HEK293T (cell line): ENCODE measurements around the gene GLB1L.

ENCODE experiments used
- CTCF ChIA-PET: fragments of 350-600 bp; formaldehyde crosslinking; extraction: SDS; loops from one replicate; lab custom pipeline; 2021; ENCODE audit warnings: antibody characterized with exemption, inconsistent platforms; lab: Yijun Ruan, JAX
- POLR2A ChIA-PET: fragments of 350-600 bp; formaldehyde crosslinking; extraction: SDS; loops from one replicate; lab custom pipeline; 2020; ENCODE audit warnings: antibody characterized with exemption, inconsistent platforms; lab: Yijun Ruan, JAX
- DNase-seq: peaks from one replicate; pipeline ENCODE4 v3.0.0; 2012; ENCODE audit warnings: mixed read lengths; ENCODE audit errors: extremely low spot score
- ARNT ChIP-seq: fragments of 450-650 bp; IDR thresholded peaks from 2 replicates; pipeline ENCODE4 v1.6.1; 2017; ENCODE audit warnings: mild to moderate bottlenecking
- BHLHE40 ChIP-seq: fragments of 450-650 bp; IDR thresholded peaks from 2 replicates; pipeline ENCODE4 v1.6.1; 2016; ENCODE audit warnings: mild to moderate bottlenecking, moderate library complexity, borderline replicate concordance
- CTBP1 ChIP-seq: fragments of 450-650 bp; IDR thresholded peaks from 2 replicates; pipeline ENCODE4 v1.6.1; 2016; ENCODE audit warnings: borderline replicate concordance
- ELF4 ChIP-seq: fragments of 450-650 bp; IDR thresholded peaks from 2 replicates; pipeline ENCODE4 v1.6.1; 2017; ENCODE audit warnings: antibody characterized with exemption
- FOXA1 ChIP-seq: fragments of 450-650 bp; IDR thresholded peaks from 2 replicates; pipeline ENCODE4 v1.6.1; 2016; ENCODE audit warnings: mild to moderate bottlenecking
- FOXK2 ChIP-seq: fragments of 450-650 bp; IDR thresholded peaks from 2 replicates; pipeline ENCODE4 v1.6.1; 2016; ENCODE audit warnings: mild to moderate bottlenecking
- FOXM1 ChIP-seq: fragments of 450-650 bp; IDR thresholded peaks from 2 replicates; pipeline ENCODE4 v1.6.1; 2017; ENCODE audit warnings: mild to moderate bottlenecking, borderline replicate concordance
- HDGF ChIP-seq: fragments of 450-650 bp; IDR thresholded peaks from 2 replicates; pipeline ENCODE4 v1.6.1; 2017; ENCODE audit warnings: antibody characterized with exemption, borderline replicate concordance
- L3MBTL2 ChIP-seq: fragments of 450-650 bp; conservative IDR thresholded peaks from 2 replicates; pipeline ENCODE4 v1.6.1; 2016; ENCODE audit warnings: mild to moderate bottlenecking
- LEF1 ChIP-seq: fragments of 450-650 bp; IDR thresholded peaks from 2 replicates; pipeline ENCODE4 v1.6.1; 2017; ENCODE audit warnings: mild to moderate bottlenecking, borderline replicate concordance
- NFRKB ChIP-seq: fragments of 450-650 bp; IDR thresholded peaks from 2 replicates; pipeline ENCODE4 v1.6.1; 2016; ENCODE audit warnings: mild to moderate bottlenecking, moderate library complexity
- SP1 ChIP-seq: fragments of 450-650 bp; IDR thresholded peaks from 2 replicates; pipeline ENCODE4 v1.6.1; 2017
- SUZ12 ChIP-seq: fragments of 450-650 bp; IDR thresholded peaks from 2 replicates; pipeline ENCODE4 v1.6.1; 2016; ENCODE audit warnings: mild to moderate bottlenecking
- TARDBP ChIP-seq: fragments of 450-650 bp; IDR thresholded peaks from 2 replicates; pipeline ENCODE4 v1.6.1; 2016
- ZNF384 ChIP-seq: fragments of 450-650 bp; IDR thresholded peaks from 2 replicates; pipeline ENCODE4 v1.6.1; 2016
- TF ChIP-seq, protein P1 (sequence below): fragments of 450-650 bp; IDR thresholded peaks from 2 replicates; pipeline ENCODE4 v1.6.1; 2016

GLB1L gene

DNA sequence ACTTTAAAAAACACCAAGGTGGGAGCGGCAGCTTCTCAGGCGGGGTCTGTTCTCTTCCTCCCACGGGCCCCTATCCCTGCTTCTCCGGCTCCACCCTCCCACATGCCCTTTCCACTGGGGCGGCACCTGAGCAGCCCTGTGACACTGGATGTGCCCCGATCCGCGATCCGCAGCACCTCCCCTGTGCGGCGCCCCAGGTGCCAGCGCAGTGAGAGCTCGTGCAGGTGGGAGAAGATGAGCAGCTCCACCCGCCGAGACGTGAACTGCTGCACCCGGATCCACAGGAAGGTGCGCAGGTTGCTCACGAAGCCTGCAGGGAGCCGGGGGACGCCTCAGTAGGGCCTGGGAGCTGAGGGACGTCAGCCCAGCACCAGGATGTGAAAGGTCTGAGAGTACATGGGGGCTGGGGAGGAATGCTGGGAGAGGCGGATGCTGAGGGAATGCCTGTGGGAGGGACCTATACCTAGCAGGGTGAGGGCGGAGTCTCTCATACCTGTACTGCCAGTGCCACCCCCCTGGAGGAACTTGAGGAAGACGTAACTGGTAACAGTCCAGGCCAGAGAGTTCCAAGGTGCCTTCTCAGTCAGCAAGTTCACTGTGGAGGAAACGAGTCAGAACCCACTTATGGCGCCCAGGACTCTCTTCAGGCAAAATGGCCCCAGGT, 29.2 kb downstream of the GLB1L start:
- POLR2A ChIA-PET: interaction anchor here (0.8 kb wide), 1 partner anchor 9 kb away, joined by 6 read pairs; the partner anchor contains the start of gene ZFAND2B
- TF ChIP-seq L3MBTL2 (no peak), CTBP1 (no peak), FOXM1 (no peak), SUZ12 (no peak), HDGF (no peak), SP1 (no peak), ARNT (no peak), NFRKB (no peak), ZNF384 (no peak), BHLHE40 (no peak), FOXA1 (no peak), FOXK2 (no peak), ELF4 (no peak), TARDBP (no peak), LEF1 (no peak)
- TF ChIP-seq, protein P1, sequence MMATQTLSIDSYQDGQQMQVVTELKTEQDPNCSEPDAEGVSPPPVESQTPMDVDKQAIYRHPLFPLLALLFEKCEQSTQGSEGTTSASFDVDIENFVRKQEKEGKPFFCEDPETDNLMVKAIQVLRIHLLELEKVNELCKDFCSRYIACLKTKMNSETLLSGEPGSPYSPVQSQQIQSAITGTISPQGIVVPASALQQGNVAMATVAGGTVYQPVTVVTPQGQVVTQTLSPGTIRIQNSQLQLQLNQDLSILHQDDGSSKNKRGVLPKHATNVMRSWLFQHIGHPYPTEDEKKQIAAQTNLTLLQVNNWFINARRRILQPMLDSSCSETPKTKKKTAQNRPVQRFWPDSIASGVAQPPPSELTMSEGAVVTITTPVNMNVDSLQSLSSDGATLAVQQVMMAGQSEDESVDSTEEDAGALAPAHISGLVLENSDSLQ: no peak

DNA sequence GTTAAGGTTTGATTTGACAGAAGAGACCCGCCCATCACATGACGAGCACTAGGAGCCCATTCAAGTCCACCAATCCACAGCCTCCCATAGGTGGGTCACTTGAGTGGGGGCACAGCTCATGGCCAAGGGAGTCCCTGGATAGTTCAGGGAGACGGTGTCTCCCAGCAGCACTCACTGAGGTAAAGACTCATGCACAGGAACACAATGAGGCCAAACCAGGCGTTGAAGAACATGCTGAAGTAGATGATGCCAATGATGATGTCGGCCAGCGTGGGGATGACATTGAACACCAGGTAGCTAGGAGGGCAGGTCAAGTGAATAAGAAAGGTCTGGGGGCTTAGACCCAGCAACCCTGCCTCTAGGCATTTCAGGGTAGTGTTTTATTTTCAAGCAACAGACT, 30.5 kb downstream of the GLB1L start:
- DNase-seq: no peak
- TF ChIP-seq BHLHE40 (no peak), FOXM1 (no peak)
- CTCF ChIA-PET: no interaction called here
- POLR2A ChIA-PET: interaction anchor here (0.7 to 1.1 kb wide), 3 partner anchors 8 to 152 kb away, joined by 3 to 4 read pairs (median 3); partner anchors contain the start of gene ZFAND2B

More for the DNA sequence above, 29.2 kb downstream of the GLB1L start:
- DNase-seq: no peak
- CTCF ChIA-PET: no interaction called here

DNA sequence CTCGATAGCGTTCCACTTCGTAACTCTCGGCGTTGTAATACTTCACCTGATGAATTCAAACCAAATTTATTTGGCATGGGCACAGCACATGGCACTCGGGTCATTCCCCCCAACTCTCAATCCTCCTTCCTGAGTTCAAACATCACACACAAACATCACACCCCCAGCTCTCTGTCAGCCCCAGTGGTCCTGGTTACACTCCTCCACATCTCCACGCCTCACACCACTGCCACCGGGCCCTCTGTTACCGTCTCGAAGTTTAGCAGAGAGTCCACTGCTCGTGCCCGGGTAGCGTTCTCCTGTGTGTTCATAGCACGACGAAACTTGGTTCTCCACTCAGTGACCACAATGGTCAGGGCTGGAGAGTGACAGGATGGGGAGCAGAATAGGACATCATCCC, 31.1 kb downstream of the GLB1L start:
- POLR2A ChIA-PET: interaction anchor here (0.7 to 0.9 kb wide), 2 partner anchors 16 to 153 kb away, joined by 3 read pairs; no protein-coding TSS in a partner anchor
- CTCF ChIA-PET: no interaction called here
- TF ChIP-seq HDGF: no peak
- TF ChIP-seq ARNT: no peak
- TF ChIP-seq FOXM1: no peak
- no peak for TF ChIP-seq SP1
- TF ChIP-seq SUZ12: no peak
- TF ChIP-seq CTBP1: no peak
- DNase-seq: no peak

DNA sequence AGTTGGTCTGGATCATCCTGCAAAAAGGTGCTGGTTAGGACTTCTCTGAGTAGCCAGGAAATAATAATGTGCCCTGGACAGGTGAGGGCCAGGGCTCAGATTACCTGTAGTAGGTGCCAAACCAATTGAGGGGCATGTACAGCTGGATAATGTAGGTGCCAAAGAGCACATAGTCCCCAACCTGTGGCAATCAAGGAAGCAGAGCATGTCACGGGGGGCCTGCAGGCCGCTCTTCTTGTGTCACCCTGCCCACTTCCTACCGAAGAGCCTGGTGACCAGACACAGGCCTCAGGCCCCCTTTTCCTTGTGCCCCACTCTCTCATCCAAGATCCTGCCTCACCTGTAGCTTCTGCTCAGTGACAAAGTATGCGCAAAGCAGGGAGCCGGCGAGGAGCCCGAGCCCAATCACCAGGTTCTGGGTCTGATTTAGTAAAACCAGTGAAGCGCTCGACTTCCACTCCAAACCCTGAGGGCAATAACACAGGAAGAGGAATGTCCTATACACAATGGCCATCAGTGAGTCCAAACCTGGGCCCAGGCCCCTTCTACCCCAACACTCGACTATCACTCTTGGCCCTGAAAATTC, 31.7 kb downstream of the GLB1L start:
- POLR2A ChIA-PET: no interaction called here
- CTCF ChIA-PET: no interaction called here
- TF ChIP-seq FOXK2 (no peak), ELF4 (no peak), FOXM1 (no peak), L3MBTL2 (no peak), SP1 (no peak), ZNF384 (no peak), FOXA1 (no peak), CTBP1 (no peak), HDGF (no peak), ARNT (no peak), LEF1 (no peak), NFRKB (no peak)

DNA sequence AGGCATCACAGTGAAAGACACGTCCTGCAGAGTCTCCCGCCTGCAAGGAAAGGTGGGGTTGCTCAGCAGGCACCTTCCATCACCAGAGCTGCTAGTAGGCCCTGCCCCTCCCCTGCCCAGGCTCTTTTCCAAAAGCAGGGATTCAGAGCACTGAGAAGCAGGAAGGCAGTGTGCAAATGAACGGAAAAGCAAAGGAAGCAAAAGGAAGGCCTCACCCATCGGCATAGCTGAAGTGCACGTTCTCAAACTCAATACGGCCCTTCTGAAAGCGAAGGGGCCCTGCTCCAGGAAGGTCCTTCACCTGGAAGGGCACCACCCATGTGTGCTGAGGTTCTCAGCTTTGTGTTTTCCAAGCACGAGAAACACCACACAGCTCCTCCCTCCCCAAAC, 32.2 kb downstream of the GLB1L start:
- CTCF ChIA-PET: no interaction called here
- no peak for DNase-seq
- POLR2A ChIA-PET: no interaction called here
- no peak for TF ChIP-seq BHLHE40

More for the DNA sequence above, 31.7 kb downstream of the GLB1L start:
- no peak for DNase-seq

DNA sequence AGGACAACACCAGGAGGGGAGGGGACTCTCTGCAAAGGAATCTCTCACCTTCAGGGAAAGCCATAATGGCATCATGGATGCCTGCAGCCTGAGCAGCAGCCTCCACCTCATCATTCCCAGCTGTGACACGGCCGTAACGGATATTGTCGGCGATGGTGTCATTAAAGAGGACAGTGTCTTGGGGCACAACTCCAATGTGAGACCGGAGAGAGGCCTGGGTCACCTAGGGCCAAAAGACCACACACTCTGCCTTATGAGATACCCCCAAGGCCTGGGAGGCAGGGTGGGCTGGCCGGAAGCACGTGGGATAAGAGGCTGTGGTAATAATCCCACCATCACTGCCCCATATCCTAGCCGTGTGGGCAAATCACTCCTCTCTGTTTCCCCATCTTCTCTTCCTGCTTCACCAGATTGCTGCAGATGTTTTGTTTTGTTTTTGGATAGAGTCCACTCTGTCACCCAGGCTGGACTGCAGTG, 34.3 kb downstream of the GLB1L start:
- CTCF ChIA-PET: interaction anchor here (0.5 to 1.1 kb wide), 2 partner anchors 40 to 51 kb away, joined by 3 to 5 read pairs; no protein-coding TSS in a partner anchor
- no peak for DNase-seq
- POLR2A ChIA-PET: interaction anchor here (1.2 kb wide), 1 partner anchor 34 kb away, joined by 4 read pairs; the partner anchor contains the start of gene CNPPD1
- no peak for TF ChIP-seq SUZ12
- TF ChIP-seq FOXM1: no peak
- no peak for TF ChIP-seq CTBP1
- TF ChIP-seq FOXA1: no peak
- TF ChIP-seq, protein P1: no peak
- no peak for TF ChIP-seq SP1
- no peak for TF ChIP-seq TARDBP
- no peak for TF ChIP-seq ZNF384
- no peak for TF ChIP-seq ELF4
- no peak for TF ChIP-seq LEF1
- no peak for TF ChIP-seq NFRKB
- TF ChIP-seq HDGF: no peak
- TF ChIP-seq ARNT: no peak
- TF ChIP-seq BHLHE40: no peak
- no peak for TF ChIP-seq L3MBTL2
- TF ChIP-seq FOXK2: no peak
